HL-60/S4 treated with phorbol 12-myristate 13-acetate at 8.2 ng/mL for 4 days and 3 days (cell line): ENCODE measurements around the gene TMEM139.
"Not testable (repeated sequence)": the region's sequence is repeated elsewhere in the genome, so short reads cannot be mapped to it uniquely, and the experiment has no call there.

Experiments used
- in situ Hi-C: fragments of 300-500 bp; cut with MboI; formaldehyde crosslinking; loops from 2 replicates; pipeline ENCODE4 v1.15.0; 2022; ENCODE audit warnings: low sequenced_read_pairs

TMEM139 gene

DNA sequence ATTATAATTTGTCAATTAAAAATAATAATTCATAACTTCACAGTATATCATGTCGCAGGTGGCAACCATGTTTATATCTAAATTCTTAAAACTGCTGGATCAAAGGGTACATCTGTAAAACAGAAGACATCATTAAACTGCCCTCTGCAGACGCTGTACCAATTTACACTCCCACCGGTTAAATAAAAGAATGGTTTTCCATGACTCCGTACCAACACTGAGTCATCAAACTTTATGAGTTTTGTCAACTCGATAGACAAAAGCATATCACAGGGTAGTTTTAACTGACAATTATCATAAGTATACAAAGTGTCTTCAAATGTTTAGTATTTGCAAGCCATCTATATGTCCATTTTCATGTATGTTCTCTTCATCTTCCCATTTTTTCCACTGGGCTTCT, 27.3 kb upstream of the TMEM139 start:
- in situ Hi-C loops = no loop called here

GRCh38 chr7:143258831-143259230, 25.9 kb upstream of the TMEM139 start:
- in situ Hi-C loops = no loop called here

- in situ Hi-C loops = no loop called here
Observed at GRCh38 chr7:143259765-143260164, 25.0 kb upstream of the TMEM139 start.

DNA sequence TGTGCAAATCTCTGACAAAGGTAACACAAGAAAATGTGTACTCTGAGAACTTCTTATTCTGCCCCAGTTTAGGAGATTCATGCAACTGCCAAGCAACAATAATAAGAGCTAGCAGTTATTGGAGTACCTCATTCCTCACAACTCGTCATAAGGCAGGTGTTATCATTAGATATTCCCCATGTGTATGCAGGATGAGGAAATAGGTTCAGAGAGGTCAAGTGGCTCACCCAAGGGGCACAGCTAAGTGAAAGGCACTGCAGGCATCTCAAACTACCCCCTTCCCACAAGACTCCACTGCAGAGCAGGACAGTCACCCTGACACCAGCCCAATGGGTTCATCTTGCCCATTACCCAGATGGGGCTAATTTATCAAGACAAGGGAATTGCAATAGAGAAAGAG, 22.9 kb upstream of the TMEM139 start:
- in situ Hi-C loops = no loop called here

DNA sequence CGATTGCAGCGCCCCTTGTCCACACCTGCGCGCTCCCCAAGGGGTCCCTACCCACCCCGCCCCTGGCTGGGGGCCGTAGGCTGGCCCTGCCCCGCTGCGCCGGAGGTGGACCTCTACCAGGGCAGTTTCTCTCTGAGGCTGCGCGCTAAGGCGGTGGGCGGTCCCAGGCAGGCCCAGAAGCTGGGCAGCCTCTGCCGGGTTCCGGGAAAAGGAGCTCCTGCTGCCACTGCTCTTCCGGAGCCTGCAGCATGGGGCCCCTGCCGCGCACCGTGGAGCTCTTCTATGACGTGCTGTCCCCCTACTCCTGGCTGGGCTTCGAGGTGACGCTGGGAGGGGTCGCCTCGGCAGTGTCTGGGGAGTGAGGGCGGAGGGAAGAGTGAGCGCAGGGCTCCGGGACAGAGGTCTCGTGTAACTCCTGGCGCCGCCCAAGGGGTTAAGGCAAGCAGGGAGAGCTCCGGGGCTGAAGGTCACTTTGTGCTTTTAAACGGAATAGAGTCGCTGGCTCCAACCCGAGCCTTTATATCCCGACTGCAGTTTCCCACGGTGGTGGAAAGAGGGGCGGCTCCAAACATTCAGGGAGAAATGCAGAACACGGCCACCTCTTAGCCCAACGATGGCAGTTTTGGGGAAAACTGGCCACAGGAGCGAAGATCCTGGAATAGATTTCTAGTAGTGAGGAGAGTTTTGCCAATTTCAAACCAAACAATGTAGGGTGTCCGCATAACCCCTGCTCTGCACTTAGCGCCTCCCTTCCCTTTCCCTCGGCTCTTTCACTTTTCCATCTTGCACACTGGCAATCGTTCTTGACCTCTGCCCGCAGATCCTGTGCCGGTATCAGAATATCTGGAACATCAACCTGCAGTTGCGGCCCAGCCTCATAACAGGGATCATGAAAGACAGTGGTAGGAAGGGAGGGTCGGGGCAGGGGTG, 21.2 kb upstream of the TMEM139 start, which contains the start of gene GSTK1:
GSTK1 (plus strand) TSS at position 176 of the 930 bp plus-strand sequence; CDS start at position 249, 73 bp downstream.
- in situ Hi-C loops = no loop called here

GRCh38 chr7:143264196-143264568, 20.6 kb upstream of the TMEM139 start:
- in situ Hi-C loops = not testable (repeated sequence)

GRCh38 chr7:143265017-143265693, 19.6 kb upstream of the TMEM139 start:
- in situ Hi-C loops = no loop called here

GRCh38 chr7:143269251-143269650, 15.5 kb upstream of the TMEM139 start:
- in situ Hi-C loops = no loop called here

DNA sequence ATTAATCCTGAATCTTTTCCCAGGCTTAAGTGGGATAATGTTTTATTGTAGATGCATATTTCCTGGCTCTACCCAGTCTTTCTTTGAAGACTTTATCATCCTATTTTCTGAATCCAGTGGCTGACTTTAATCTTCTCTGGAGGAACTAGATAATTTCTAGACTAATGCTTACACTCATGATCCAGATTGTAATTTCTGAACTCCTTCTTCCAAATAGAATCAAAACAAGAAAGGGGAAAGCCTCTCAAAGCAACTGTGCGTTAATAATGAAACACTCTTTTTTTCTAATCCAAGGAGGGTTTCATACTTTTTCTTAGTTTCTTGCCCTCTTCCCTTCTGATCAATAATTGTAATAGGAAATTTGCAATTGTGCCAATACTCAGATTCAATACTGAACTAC, 13.5 kb upstream of the TMEM139 start:
- in situ Hi-C loops = no loop called here

- in situ Hi-C loops = no loop called here
Observed at GRCh38 chr7:143272871-143273270, 11.9 kb upstream of the TMEM139 start.

DNA sequence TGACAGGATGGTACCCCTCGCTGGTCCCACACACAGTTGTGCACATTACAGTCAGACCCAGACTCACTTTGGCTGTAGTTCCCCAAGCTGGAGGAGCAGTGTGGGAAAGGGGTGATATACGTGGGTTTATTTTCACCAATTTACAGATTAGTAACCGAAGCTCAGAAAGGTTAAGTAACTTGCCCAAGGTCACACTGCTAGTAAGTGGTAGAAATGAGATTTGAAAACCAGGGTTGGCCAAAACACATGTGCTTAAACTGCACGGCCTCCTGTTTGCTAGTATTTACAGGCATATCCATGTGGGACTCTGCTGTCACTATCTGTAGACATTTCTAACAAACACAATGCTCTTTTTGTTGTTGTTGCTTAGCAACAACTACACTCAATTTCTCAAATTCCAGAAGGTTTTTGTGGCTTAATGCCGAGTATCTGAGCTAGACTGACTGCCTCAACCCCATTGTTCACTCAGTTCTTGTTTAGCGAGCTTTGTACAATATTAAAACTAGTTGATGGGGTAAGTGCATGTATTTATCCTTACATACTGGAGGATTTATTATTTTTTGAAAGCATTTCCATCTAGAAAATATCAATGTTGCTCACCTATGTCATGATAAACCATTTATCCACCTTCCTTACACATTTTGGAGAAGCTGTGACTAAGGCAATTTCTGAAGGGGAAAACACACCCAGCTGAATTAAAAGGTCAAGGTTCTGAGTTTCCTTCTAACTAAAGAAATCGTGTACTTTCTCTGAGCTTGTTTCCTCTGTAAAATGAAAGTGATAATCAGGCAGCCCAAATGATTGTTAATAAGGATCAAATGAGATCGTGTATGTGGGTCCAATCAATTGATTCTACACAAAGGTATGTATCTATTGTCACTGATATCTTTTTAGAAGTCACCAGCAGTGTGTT, 5.3 kb upstream of the TMEM139 start:
- in situ Hi-C loops = no loop called here

DNA sequence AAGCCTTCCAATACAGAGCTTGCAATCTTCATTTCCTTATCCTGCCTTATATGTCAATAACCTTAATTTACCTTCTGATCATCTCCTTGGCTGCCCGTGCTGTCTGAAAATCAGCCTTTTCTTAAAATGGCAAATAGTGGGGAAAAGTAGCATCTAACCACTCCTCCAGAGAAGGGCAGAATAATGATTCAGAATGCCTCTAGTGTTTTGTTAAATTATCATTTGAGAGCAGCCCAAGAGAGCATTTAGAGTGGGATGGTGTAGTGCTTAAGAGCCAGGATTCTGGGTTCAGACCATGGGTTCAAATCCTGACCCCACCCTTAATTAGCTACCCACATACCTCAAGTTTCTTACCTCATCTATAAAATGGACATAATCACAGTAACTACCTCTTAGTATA, 4.6 kb upstream of the TMEM139 start:
- in situ Hi-C loops = no loop called here

DNA sequence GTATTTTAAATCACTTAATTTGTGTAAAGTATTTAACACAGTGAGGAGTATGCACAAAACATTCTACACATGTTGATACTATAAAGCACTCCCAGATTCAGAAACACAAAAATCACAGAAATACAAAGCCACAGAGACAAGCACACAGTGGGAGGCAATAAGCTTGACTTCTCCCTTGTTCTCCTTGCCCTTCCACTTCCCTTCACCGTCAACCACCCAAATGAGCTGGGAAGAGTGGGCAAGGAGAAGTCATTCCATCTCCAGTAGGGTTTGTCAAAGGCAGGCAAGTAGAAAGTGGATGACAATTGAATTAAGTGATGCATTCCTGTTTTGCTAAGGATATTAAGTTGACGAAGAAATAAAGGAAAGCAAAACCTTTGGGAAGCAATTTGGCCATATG, 4.2 kb upstream of the TMEM139 start:
- in situ Hi-C loops = no loop called here

DNA sequence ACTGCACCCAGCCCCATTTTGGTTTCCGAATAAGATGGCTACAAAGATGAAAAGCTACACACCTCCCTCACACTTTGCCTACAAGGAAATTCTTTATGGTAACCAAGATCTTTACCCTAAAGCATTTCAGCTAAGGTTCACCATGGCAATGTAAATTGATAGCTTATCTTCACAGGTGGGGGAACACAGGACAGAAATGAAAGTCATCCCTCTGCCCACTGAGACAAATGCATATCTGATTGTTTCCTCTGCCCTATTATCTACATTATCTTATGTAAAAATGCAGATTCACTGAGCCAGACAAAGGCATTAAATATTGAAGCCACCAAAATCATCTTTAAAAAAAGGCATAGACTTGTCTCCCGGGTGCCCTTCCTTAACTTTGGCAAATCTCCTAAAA, 3.2 kb upstream of the TMEM139 start:
- in situ Hi-C loops = no loop called here

DNA sequence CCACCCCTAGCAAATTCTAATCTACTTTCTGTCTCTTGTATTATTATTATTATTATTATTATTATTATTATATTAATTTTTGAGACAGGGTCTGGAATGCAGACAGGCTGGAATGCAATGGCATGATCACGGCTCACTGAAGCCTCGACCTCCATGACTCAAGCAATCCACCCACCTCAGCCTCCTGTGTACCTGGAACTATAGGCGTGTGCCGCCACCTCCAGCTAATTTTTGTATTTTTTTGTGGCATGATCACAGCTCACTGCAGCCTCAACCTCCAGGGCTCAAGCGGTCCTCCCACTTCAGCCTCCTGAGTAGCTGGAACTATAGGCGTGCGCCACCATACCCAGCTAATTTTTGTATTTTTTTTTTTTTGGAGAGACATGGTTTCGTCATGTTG, 2.6 kb upstream of the TMEM139 start:
- in situ Hi-C loops = no loop called here

DNA sequence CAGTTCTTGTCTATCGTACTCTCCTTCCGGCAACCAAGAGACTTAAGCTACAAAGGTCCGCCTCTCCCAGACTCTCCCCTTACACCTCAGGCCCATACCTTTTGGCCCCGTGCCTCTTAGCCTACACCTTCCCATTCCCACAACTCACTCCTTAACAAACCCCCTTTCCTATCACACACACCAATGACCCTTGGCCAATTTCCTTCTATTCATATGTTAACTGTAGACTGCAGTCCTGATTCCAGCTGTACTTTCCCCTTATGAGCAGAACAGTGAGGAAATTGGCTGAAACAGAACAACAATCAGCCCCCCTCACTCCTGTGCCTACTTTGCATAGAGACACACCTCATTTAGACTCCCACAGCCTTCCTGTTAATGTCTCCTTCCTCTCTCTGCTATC, 1.4 kb upstream of the TMEM139 start:
- in situ Hi-C loops = no loop called here

- in situ Hi-C loops = no loop called here
Observed at GRCh38 chr7:143285470-143285778, 666 bp downstream of the TMEM139 start.

DNA sequence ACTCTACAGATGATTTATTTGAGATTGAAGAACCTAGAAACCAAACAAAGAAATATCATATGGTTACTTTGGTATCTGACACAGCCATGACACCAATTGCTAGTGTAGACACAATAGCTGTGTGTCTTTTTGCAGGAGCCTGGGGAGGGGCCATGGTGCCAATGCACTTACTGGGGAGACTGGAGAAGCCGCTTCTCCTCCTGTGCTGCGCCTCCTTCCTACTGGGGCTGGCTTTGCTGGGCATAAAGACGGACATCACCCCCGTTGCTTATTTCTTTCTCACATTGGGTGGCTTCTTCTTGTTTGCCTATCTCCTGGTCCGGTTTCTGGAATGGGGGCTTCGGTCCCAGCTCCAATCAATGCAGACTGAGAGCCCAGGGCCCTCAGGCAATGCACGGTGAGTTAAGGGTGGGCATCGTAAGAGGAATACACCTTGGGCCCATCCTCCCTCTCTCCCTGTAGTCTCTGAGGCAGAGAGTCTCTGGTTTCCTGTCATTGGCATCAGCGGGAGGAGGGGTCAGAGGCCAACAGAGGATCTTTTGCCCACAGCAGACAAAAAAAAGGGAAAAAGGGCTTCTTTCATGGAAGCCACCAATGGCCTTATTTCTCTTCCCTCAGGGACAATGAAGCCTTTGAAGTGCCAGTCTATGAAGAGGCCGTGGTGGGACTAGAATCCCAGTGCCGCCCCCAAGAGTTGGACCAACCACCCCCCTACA, 1.2 kb downstream of the TMEM139 start:
- in situ Hi-C loops = no loop called here

DNA sequence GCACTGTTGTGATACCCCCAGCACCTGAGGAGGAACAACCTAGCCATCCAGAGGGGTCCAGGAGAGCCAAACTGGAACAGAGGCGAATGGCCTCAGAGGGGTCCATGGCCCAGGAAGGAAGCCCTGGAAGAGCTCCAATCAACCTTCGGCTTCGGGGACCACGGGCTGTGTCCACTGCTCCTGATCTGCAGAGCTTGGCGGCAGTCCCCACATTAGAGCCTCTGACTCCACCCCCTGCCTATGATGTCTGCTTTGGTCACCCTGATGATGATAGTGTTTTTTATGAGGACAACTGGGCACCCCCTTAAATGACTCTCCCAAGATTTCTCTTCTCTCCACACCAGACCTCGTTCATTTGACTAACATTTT, 1.7 kb downstream of the TMEM139 start:
- in situ Hi-C loops = no loop called here

- in situ Hi-C loops = no loop called here
Observed at GRCh38 chr7:143287339-143287934, 2.7 kb downstream of the TMEM139 start.
